ENCODE results near the gene GPBAR1.
"Not testable (repeated sequence)": the region's sequence is repeated elsewhere in the genome, so short reads cannot be mapped to it uniquely, and the experiment has no call there.

Gene GPBAR1

DNA sequence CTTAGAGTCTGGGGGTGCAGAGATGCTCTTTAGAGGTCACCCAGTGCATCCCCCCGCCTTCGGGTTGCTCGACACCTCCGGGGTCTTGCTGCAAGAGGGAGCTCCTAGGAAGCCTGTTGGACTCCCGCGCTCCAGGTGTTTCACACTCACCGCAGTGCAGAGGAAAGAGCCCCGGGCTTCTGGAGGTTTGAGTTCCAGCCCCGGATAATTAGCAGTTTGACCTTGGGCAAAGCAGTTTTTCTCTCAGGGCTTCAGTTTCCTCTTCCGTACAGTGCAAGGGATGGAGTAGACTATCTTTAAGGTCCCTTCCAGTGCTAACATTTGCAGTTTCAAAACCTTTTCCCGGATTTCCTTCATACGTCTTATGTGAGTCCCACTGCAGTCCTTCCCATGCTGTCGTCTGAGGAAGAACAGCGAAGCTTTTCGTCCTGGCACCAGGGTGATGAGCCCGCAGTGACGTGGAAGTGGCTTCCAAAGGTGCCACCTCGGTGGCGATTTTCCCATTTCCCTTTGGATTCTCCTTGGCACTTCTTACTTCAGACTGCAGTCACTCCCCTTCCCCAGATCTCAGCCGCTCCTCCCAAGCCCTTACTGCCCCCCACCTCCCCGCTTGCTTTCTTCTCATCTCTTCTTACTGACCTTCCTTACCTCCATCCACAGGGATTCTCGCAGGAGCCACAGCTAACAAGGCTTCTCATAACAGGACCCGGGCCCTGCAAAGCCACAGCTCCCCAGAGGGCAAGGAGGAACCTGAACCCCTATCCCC, 10.1 kb downstream of the GPBAR1 start:
- DNase-seq = no peak

DNA sequence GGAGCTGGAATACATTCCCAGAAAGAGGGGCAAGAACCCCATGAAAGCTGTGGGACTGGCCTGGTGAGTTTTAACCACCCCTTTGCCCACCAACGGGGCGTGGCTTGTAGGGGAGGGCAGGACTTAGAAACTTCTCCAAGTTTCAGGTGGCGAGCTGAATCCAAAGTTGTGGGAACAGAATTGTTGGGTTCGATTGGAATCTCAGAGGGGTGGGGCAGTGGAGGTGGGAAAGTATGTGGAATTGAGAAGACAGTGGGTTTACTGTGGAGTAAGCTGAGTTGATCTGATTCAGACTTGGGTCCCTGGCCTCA, 10.6 kb downstream of the GPBAR1 start:
- no peak for DNase-seq

DNA sequence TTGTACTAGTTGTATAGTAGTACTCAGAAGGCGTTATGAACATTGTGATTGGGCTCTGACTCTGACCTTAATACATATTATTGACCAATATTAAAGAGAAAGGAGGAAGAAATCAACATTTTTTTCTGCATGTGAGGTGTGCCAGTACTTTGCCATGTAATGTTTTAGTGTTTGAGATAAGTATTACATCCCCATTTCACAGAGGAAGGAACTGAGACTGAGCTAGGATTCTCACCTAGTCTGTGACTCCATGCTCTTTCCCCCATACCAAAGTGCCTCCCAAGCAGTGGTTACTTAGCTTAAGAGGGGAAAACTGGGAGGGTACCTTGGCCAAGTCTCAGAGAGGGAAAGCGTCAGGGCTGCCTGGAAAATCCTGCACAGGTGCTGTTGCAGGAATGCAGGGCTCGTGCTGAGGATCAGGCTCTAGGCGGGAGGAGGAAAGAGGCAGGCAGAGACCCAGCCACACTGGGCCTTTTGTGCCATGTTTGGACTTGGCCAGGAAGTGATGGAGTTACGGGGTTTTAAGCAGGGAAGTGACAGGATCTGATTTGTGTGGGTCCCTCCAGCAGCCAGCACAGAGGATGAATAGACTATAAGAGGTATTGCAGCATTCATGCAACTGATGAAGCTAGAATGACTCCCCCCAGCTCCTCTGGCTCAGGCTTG, 11.2 kb downstream of the GPBAR1 start:
- no peak for DNase-seq

DNA sequence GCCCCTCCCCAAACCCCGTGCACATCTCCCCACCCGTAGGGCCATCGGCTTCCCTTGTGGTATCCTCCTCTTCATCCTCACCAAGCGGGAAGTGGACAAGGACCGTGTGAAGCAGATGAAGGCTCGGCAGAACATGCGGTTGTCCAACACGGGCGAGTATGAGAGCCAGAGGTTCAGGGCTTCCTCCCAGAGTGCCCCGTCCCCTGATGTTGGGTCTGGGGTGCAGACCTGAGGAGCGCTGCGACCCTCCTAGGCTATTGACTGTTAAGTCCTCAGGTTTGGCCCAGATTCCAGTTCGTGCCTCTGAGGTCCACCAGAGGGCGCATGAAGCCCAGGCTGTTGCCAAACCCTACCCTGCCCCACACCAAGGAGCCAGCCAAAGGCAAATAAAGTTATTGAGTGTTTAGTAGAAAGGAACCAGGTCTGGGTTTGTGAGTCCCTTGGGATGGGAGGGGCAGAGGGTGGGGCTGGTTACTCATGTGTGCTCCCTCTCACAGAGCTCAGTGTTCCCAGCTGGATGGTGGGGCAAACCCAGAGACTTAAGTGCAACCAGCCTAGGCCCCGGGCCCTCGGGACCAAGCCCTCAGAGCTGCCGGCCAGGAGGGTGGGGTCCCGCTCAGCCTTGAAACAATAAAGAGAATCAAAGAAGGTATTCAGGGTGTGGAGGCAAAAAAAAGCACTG, 11.9 kb downstream of the GPBAR1 start:
- peak; percentile 36 for DNase-seq

DNA sequence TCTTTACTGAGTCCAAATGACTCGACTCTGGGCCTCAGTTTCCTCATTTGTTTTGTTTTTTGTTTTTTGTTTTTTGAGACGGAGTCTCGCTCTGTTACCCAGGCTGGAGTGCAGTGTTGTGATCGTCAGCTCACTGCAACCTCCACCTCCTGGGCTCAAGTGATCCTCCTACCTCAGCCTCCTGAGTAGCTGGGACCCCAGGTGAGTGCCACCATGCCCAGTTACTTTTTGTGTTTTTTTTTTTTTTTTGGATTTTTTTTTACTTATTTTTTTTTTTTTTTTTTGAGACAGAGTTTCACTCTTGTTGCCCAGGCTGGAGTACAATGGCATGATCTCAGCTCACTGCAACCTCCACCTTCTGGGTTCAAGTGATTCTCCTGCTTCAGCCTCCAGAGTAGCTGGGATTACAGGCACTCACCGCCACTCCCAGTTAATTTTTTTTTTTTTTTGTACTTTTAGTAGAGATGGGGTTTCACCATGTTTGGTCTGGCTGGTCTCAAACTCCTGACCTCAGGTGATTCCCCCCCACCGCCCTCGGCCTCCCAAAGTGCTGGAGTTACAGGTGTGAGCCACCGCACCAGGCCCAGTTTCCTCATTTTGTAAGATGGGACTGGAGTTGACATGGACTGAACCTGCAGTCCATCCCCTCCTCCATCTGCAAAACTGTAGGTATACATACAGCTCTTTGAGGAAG, 12.5 kb downstream of the GPBAR1 start:
- not testable (repeated sequence) for DNase-seq

DNA sequence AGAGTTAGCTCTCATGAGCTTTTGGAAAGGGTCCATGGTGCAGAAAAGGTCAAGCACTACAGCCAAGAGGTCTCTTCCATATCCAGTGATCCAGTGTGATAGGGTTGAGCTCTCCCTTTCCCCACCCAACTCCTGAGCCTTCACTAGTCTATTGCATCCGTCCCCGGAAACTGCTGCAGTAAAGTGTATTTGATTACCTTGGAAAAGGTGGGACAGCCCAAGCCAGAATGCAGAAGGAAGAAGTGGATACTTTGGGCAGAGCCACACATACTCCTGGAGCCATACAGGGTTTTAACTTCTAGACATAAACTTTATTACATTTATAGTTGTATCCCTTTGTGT, 13.1 kb downstream of the GPBAR1 start:
- no peak for DNase-seq

DNA sequence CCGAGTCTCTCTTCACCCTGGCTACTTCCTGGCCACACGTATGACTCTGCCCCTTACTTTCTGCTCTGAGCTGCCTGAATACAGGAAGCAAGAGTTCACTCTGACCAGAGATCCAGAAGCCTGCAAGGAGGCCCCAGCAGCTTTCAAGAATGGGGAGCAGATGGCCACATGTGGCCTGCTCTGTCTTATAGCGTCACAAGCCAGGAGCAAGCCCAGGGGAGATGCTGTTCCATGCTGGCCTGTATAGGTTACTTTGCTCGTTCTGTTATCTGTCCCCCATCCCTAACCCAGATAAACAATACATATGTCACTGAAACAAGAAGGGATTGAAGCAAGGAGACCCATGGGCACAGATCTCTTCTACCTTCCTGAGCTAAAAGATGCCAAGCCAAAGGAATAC, 13.8 kb downstream of the GPBAR1 start:
- DNase-seq = no peak

DNA sequence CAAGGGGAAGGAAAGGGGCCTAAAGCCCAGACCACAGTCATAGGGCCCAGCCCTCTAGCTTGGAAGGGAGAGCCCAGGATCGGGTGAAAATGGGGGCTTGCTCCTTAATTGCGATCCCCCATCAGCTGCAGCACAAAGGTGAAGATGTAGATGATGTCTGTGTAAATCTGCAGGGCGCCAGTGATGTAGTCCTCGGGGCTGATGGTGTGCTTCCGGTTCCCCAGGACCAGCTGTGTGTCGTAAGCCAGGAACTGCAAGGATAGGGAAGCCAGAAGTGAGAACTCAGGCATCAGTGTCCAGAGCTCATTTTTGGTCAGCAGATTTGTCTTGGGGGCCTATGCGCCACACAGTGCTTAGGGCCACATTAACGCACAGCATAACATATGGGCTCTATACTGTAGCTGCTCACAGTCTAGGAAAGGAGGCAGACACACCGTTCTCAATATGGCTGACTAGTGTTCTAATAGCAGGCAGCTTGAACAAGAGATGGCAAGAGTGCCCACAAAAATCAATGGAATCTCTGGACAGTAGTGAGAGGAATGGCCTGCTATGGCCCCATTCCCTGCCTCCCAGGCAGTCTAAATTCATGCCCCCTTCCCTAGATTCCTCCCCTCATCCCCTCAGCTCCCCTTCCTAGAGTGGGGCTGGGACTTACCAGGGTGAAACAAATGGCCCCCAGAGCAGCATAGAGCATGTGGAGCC, 14.7 kb downstream of the GPBAR1 start:
- no peak for DNase-seq

DNA sequence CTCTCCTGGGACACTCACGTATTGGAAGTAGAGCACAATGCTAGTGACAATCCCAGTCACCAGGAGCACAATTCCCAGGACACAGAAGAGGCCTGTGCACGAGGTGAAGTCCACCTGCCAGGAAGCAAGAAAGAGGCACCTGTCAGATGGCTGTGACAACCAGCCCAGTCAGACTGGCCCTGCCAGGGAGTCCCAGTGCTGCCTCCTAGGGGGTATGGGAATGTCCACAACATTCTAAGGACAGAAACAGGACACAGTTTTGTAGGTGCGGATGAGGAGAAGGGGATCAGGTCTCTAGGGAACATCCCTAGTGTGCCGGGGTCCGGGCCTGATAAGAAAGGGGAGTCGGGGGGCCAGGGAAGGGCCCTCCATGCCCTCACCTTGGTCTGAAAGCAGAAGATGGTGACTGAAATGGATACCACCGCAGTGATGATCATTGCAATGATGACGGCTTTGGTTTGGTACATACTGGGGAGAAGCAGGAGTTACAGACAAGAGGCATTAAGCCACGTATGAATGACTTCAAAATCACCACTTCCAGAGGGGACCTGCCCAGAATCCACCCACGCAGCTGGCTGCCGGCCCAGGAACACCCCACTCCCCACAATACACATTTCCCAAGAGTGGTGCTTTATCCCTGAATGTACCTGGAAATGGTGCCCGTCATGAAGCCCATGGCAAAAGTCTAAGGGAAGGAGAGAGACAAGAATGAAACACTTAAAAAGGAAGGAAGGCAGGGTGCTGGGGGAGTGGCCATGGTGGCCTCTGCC, 16.4 kb downstream of the GPBAR1 start:
- no peak for DNase-seq

DNA sequence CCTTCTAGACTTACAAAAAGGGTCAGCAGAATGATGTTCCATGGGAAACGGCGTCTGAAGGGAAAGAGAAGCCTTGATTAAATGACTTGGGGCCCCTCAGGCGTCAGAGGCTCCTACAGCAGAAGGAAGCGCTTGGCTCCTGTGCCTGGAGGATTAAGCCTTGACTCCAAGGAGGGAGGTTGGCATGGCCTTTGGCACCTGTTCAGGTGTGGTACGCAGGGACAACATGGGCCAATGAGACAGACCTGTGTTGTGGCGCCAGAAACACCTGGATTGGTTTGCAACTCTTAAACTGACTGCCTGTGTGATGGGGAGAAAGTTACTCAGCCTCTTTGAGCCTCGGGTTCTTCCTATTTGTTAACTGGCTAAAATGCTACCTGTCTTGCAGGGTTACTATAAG, 17.1 kb downstream of the GPBAR1 start:
- DNase-seq = no peak

DNA sequence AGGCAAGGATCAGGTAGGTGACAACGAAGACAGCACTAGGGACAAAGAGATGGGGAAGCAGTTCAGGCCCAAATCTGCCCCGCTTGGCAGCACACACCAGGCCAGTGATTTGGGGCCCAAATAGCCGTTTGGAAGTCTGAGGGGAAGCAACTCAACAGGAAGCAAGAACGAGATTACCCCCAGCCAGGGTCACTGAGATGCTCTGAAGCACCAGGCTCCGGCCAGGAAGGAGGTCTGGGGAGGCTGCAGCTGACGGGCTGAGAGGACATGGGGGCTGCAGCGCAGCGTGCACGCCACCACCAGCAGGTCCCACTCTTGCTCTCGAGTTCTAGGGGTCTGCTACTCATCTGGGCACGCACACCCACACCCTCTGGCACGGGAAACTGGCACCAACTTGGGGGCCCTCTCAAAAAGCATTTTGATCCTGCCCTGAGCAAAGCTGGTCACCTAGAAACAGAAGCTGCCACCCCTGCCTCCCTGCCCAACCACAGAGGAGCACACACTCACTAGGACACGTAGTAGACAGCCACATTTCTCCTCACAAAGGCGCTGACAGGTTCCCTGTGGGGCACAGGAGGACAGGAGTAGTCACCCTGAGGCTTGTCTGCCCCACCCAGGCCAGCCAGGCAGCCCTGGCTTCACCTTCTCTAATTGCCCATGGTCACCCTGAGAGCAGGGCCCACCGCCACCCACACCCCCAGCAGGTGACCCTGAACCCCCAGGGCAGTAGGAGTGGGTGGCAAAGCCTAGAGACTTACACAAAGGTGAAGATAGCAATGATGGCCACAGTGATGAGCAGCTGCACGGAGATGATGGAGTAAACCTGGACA, 17.9 kb downstream of the GPBAR1 start:
- no peak for DNase-seq

DNA sequence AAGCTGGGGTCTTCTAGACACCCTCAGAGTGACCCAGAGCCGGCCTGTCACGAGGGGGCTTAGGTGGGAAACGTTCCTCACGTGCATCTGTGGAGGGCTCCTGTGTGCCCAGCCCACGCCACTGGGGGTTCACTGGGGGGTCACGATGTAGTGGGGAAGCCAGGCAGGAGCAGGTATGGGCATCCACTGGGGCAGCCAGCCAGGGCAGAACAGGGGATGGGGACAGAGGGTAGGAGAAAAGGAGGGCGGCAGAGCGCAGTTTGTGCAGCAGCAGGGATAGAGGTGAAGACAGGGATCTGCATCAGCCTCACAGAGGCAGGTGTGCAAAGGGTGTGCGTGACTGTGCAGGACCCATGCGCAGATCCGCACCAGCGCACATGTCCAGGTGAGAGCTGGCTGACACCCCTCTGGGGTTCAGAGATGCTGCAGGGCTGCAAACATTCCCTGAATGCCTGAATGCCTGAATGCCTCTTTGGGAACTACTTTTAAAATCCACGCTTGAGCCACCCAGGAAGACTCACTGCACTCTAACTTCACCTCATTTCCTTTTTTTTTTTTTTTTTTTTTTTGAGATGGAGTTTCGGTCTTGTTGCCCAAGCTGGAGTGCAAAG, 19.6 kb downstream of the GPBAR1 start:
- DNase-seq = no peak

DNA sequence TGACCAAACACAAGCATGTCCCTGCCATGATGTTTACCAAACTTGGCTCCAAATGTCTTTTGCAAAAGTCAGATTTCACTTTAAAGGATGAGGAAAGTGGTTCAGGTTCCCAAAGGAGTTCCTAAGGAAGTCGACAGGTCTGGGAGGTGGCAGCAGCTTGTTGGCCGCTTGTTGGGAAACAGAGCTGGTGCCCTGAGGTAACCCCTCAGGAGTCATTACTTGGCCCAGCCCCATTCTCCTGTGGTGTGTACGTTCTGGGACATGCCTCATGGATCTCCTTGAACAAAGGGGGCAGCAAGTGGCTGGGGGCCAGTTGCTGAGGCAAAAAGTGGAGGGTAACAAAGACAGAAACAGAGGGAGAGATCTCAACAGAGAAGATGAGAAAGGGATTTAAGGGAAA, 20.6 kb downstream of the GPBAR1 start:
- no peak for DNase-seq

DNA sequence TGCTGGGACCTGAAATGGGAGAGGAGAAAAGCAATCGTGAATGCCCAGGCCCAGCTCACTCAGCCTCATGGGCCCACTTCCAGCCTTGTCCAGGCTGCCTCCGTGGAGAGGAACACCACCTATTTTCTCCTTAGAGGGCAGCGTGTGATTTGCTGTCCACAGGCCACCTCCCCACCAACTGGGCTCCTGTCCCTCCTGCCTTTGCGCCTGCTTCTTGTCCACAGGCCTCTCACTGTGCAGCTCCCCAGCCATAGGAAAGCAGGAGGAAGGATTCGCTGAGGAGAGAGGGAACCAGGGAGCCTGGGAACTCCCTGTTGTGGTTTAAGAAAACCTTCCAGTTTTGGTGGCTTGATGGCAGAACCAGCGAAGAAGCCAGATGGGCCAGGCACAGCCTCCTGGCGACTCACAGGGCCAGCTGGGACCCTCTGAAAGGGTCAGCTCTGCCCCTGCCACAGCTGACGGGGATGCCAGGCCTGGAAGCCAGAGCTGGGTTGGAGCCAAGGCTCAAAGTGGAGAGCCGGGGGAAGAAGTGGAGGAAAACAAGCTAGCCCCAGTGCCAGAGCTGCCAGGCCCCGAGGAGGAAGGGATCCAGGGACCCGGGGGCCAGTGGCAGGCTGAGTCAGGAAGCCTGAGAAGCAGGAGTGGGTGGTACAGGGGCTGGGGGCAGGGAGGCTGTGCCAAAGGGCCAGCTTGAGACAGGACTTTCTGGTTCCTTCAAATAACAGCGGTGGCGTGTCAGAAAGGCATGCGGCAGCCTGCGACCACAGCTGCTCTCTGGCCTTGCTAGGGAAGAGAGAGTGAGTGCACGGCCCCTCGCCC, 21.6 kb downstream of the GPBAR1 start:
- no peak for DNase-seq

DNA sequence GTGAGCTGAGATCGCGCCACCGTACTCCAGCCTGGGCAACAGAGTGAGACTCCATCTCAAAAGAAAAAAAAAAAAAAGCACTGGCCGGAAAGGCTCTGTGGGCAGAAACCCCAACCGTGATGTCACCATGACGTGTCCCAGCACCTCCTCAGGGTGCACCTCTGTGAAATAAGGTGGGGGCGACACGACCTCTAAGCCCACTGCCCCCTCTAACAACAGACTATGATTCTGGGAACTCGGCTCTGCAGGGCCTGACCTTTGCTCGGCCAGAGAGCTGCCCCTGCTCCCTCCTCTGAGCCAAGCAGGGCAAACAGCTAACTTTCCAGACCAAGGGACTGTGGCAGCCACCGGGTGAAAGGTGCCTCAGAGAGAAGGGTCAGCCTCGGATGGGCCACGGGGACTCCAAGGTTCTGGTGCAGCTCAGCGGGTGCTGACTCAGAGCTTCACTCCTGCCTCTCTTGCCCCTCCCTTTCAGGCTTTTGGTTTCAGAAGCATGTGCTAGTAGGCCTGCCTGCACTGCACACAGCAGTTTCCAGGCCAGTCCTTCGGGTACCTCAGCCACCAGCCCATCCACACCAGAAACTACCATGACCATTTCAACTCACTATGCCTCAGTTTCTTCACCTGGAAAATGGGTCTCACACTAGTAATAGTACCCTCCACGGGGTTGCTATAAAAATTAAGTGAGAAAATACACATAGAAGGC, 23.4 kb downstream of the GPBAR1 start:
- peak; percentile 44 for DNase-seq

DNA sequence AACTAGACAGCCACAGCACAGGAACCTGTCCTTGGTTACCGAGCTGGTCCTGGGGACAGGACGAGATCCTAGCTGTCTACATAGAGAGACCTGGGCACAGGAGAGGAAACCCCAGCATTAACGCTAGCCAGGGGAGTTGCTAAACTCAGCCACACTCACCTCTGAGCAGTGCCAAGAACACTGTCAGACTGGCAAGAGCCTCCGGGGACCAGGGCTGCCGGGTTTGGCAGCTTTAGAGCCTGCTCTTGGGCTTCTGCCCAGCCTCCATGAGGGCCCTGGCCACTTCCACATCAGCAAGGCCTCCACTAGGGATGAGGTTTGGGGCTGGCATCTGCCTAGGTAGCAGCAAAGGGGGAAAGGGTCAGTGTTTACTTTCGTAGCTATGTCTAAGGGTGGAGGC, 24.8 kb downstream of the GPBAR1 start:
- DNase-seq = no peak

DNA sequence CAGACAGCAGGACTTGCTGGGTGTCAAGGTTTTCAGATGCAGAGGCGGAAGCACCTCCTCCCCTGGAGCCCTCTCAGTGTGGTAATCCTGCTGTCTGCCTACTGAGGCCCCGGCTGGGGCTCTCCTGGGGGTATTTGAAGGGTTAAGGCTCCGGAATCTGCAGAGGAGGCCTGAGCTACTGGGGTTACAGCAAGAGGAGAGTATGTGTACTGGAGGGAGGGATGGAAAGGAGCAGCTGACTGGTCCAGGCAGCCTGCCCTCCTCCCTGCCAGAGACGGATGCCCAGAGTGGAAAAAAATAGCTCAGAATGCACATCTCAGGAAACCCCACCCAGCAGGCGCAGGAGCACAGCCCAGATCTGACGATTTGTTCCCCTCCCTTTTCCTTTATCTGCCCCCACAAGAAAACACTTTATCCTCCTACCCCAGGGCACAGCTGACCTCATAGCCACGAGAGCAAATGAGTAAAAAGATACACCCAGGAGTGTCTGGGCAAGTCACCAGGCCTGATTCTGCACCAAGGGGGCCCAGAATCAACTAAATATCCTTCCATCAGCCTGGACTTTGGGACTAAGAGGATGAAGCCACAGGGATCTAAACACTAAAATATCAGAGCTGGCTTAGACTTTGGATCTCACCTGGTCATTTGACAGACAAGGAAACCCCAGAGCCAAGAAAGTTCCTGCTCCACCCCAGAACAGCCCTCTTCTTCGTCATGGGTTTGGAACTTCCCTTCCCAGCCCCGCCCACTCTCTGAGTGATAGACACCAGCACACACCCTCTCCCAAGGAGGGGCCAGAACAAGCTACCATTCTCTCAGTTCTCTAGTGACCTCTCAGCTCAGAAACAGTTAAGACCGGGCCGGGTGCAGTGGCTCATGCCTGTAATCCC, 26.0 kb downstream of the GPBAR1 start:
- DNase-seq = peak; percentile 51

DNA sequence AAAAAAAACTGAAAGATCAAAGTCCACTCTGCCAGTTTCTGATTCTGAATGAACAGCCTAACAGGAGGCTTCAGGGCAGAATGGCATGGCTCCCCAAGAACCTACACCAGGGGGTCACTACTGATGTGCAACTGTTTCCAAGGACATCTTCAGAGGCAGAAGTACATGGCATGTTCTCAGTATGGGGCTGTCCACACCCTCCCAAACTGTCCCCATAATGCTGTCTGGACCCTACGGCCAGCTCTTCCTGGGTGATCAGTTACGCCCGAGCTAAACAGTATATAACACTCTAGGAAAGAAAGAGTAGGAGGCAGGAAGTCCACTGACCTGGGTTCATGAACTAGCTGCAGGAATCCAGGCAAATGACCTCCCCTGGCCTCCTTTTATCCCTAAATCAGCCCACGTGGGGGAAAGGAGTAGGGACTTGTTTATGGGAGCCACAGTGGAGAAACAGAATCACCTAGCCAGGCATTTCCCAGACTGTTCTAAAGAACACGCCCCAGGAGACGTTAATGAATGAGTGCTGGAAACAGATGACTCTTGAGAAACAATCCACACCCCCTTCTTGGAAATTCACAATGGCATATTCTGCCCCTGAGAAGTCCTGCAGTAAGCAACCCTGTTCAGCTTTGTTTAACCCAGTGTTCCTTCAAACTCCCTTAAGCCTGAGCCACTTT, 29.0 kb downstream of the GPBAR1 start:
- no peak for DNase-seq
